HepG2 (cell line): Measurements from ENCODE around the gene PSMA4. TPM values are rescaled to one million over a fixed set of nuclear protein-coding genes. Genes with fewer than 3 reads are reported as not detected.

Experiments used
- ATAC-seq: fragments of 200-7000 bp; cut with Tn5 transposase; 3 replicates; pipeline ENCODE4 v1.9.1; 2020; ENCODE audit warnings: mild to moderate bottlenecking, moderate library complexity
- BruUV-seq: library from RNA; stranded (reverse); fragments of 400-500 nt; replicated peaks from 2 replicates; lab custom pipeline; 2021; lab: Mats Ljungman, UMichigan
- CTCF ChIA-PET: fragments of 300-600 bp; formaldehyde crosslinking; extraction: SDS; loops from one replicate; lab custom pipeline; 2021; ENCODE audit warnings: low total read pairs, inconsistent platforms, low intra/inter-chr PET ratio; lab: Yijun Ruan, JAX
- POLR2A ChIA-PET: fragments of 350-600 bp; sonication (Branson Sonifier 250); formaldehyde crosslinking; loops from one replicate; lab custom pipeline; 2020; ENCODE audit warnings: antibody characterized with exemption, inconsistent platforms; lab: Yijun Ruan, JAX
- DNase-seq: peaks from one replicate; pipeline ENCODE4 v3.0.0-alpha.2; 2015; ENCODE audit warnings: low spot score
- FAIRE-seq: peaks from 3 replicates; lab custom pipeline; 2011; peaks lifted over from hg19 to GRCh38; lab: Jason Lieb, UNC
- H2AFZ ChIP-seq: one replicate; pipeline ENCODE4 v1.6.1; 2011; ENCODE audit warnings: low read length, inconsistent platforms
- H3K27ac ChIP-seq: fragments of 300-600 bp; 3 replicates; pipeline ENCODE4 v1.8.0; 2011; ENCODE audit warnings: mixed run types, mild to moderate bottlenecking, mixed read lengths, low read length, inconsistent platforms; ENCODE audit not compliant: insufficient read depth; ENCODE audit errors: extremely low read length
- H3K27me3 ChIP-seq, 2 experiments: fragments of 200-600 bp in 1 of 2; 2 replicates in 1 of 2; 3 replicates in 1 of 2; pipeline versions ENCODE4 v1.6.0 to v1.8.0; 2011; ENCODE audit warnings: low read length in 2 of 2, mild to moderate bottlenecking in 2 of 2, moderate library complexity in 2 of 2, inconsistent platforms in 1 of 2; ENCODE audit not compliant: insufficient read depth in 2 of 2, control insufficient read depth in 1 of 2
- H3K36me3 ChIP-seq, 2 experiments: fragments of 200-600 bp in 1 of 2; replicated peaks in 1 of 2; 2 replicates in 1 of 2; 3 replicates in 1 of 2; pipeline versions ENCODE4 v1.5.1 to v1.8.0; 2011; ENCODE audit warnings: low read length in 2 of 2, inconsistent platforms in 1 of 2; ENCODE audit not compliant: insufficient read depth in 2 of 2, control insufficient read depth in 1 of 2
- H3K4me1 ChIP-seq: 2 replicates; pipeline ENCODE4 v1.5.1; 2012; ENCODE audit warnings: low read length, inconsistent platforms; ENCODE audit not compliant: insufficient read depth
- H3K4me2 ChIP-seq: 2 replicates; pipeline ENCODE4 v1.6.0; 2011; ENCODE audit warnings: low read depth, low read length, inconsistent platforms
- H3K4me3 ChIP-seq, 3 experiments: fragments of 200-600 bp in 1 of 3; sonication (generic), shearing (Covaris generic) in 1 of 3; replicated peaks in 1 of 3; 2 replicates each; pipeline ENCODE4 v1.5.1; 2011 to 2016; ENCODE audit warnings: low read length in 3 of 3, inconsistent platforms in 2 of 3, low read depth in 2 of 3, mild to moderate bottlenecking in 2 of 3, control low read depth in 1 of 3, mixed read lengths in 1 of 3; ENCODE audit not compliant: insufficient read depth in 1 of 3
- H3K79me2 ChIP-seq: one replicate; pipeline ENCODE4 v1.6.1; 2011; ENCODE audit warnings: low read length, inconsistent platforms; ENCODE audit not compliant: insufficient read depth
- H3K9ac ChIP-seq: 2 replicates; pipeline ENCODE4 v1.6.0; 2011; ENCODE audit warnings: mild to moderate bottlenecking, low read depth, low read length, inconsistent platforms; ENCODE audit not compliant: insufficient read depth
- H3K9me3 ChIP-seq: 2 replicates; pipeline ENCODE4 v1.5.1; 2012; ENCODE audit warnings: mild to moderate bottlenecking, low read length
- H4K20me1 ChIP-seq: 2 replicates; pipeline ENCODE4 v1.6.0; 2011; ENCODE audit warnings: inconsistent platforms, mild to moderate bottlenecking, low read length, moderate library complexity; ENCODE audit not compliant: insufficient read depth
- BRD4 ChIP-seq: sonication (generic); formaldehyde crosslinking; IDR thresholded peaks from 2 replicates; pipeline ENCODE4 v1.4.0; 2020; ENCODE audit warnings: missing genetic modification reagents
- CCAR2 ChIP-seq: fragments of 200-400 bp; formaldehyde crosslinking; optimal IDR thresholded peaks from 2 replicates; pipeline ENCODE3; 2018; ENCODE audit warnings: low read depth, mild to moderate bottlenecking, low read length, moderate library complexity
- CTCF ChIP-seq: sonication (generic); formaldehyde crosslinking; IDR thresholded peaks from 2 replicates; pipeline ENCODE4 v1.5.0; 2020; ENCODE audit warnings: mild to moderate bottlenecking, missing genetic modification reagents, moderate library complexity
- E2F1 ChIP-seq: sonication (generic); formaldehyde crosslinking; IDR thresholded peaks from 2 replicates; pipeline ENCODE4 v1.5.0; 2020; ENCODE audit warnings: missing genetic modification reagents
- FOXP1 ChIP-seq, 2 experiments: fragments of 450-650 bp in 1 of 2; IDR thresholded peaks; 2 replicates each; pipeline ENCODE4 v1.6.1; 2017 to 2018; ENCODE audit warnings: antibody characterized with exemption in 1 of 2
- JDP2 ChIP-seq: sonication (generic); formaldehyde crosslinking; IDR thresholded peaks from 2 replicates; pipeline ENCODE4 v1.8.1; 2022; ENCODE audit warnings: missing genetic modification reagents, borderline replicate concordance
- LBX2 ChIP-seq: sonication (generic); formaldehyde crosslinking; IDR thresholded peaks from 2 replicates; pipeline ENCODE4 v1.5.0; 2020; ENCODE audit warnings: missing genetic modification reagents, mild to moderate bottlenecking, borderline replicate concordance
- MTF1 ChIP-seq: sonication (generic); formaldehyde crosslinking; IDR thresholded peaks from 2 replicates; pipeline ENCODE4 v1.5.0; 2020; ENCODE audit warnings: missing genetic modification reagents
- NPAS2 ChIP-seq: sonication (generic); formaldehyde crosslinking; IDR thresholded peaks from 2 replicates; pipeline ENCODE4 v1.8.0; 2022; ENCODE audit warnings: mild to moderate bottlenecking, missing genetic modification reagents, borderline replicate concordance
- PHF20 ChIP-seq: sonication (generic); formaldehyde crosslinking; IDR thresholded peaks from 2 replicates; pipeline ENCODE4 v1.5.0; 2020; ENCODE audit warnings: mild to moderate bottlenecking, missing genetic modification reagents
- RBAK ChIP-seq: sonication (generic); formaldehyde crosslinking; IDR thresholded peaks from 2 replicates; pipeline ENCODE4 v1.5.1; 2020; ENCODE audit warnings: mild to moderate bottlenecking, missing genetic modification reagents
- SATB2 ChIP-seq: sonication (generic); formaldehyde crosslinking; IDR thresholded peaks from 2 replicates; pipeline ENCODE4 v1.5.0; 2020; ENCODE audit warnings: missing genetic modification reagents
- SP1 ChIP-seq, 2 experiments: fragments of 450-650 bp in 1 of 2; sonication (generic) in 1 of 2; formaldehyde crosslinking in 1 of 2; IDR thresholded peaks; 2 replicates each; pipeline versions ENCODE4 v1.4.0 to v1.6.1; 2016 to 2020; ENCODE audit warnings: missing genetic modification reagents in 1 of 2
- ZBTB46 ChIP-seq: sonication (generic); formaldehyde crosslinking; IDR thresholded peaks from 2 replicates; pipeline ENCODE4 v1.4.0; 2020; ENCODE audit warnings: mild to moderate bottlenecking, missing genetic modification reagents, borderline replicate concordance
- ZC3H4 ChIP-seq: sonication (generic); formaldehyde crosslinking; IDR thresholded peaks from 2 replicates; pipeline ENCODE4 v1.4.0; 2020; ENCODE audit warnings: missing genetic modification reagents, borderline replicate concordance
- ZFP41 ChIP-seq: sonication (generic); formaldehyde crosslinking; IDR thresholded peaks from 2 replicates; pipeline ENCODE4 v1.4.0; 2020; ENCODE audit warnings: mild to moderate bottlenecking, missing genetic modification reagents, borderline replicate concordance
- ZMYM3 ChIP-seq: sonication (generic); formaldehyde crosslinking; IDR thresholded peaks from 2 replicates; pipeline ENCODE4 v1.5.1; 2020; ENCODE audit warnings: mild to moderate bottlenecking, missing genetic modification reagents
- ZNF180 ChIP-seq: sonication (generic); formaldehyde crosslinking; IDR thresholded peaks from 2 replicates; pipeline ENCODE4 v1.4.0; 2020; ENCODE audit warnings: low read depth, missing genetic modification reagents, borderline replicate concordance
- ZNF558 ChIP-seq: sonication (generic); formaldehyde crosslinking; IDR thresholded peaks from 2 replicates; pipeline ENCODE4 v1.9.0; 2022; ENCODE audit warnings: mild to moderate bottlenecking, missing genetic modification reagents, borderline replicate concordance
- ZSCAN12 ChIP-seq: sonication (generic); formaldehyde crosslinking; IDR thresholded peaks from 2 replicates; pipeline ENCODE4 v1.9.0; 2021; ENCODE audit warnings: mild to moderate bottlenecking, missing genetic modification reagents
- WGBS: methylation state at CpG from one replicate; pipeline ENCODE4 v1.1.6; 2017; ENCODE audit warnings: low lambda C conversion rate; 5-methylcytosine and 5-hydroxymethylcytosine counted together
- in situ Hi-C: cut with HindIII; loops from 2 replicates; pipeline ENCODE4 v1.10.0; 2017; ENCODE audit warnings: low pct_unique_long_range_greater_than_20kb; ENCODE audit not compliant: extremely low pct_ligation_motif_present
- intact Hi-C: fragments of 100-400 bp; cut with micrococcal nuclease; formaldehyde crosslinking; loops from one replicate; pipeline ENCODE4 v1.10.0; 2022; ENCODE audit not compliant: unreplicated experiment
- polyA plus RNA-seq, 8 experiments: library from polyadenylated mRNA; depleted of rRNA in 3 of 8; stranded (reverse) in 7 of 8; unstranded in 1 of 8; fragments of >200 nt; fragmentation: Illumina TruSeq in 4 of 8; extraction: Trizol in 4 of 8; gene quantifications; 2 replicates each; pipeline versions ENCODE4 v1.2.1 to v1.2.3, GENCODE V29; 2011 to 2016; ENCODE audit warnings: low read depth in 4 of 8, missing spikeins in 1 of 8, mixed read lengths in 1 of 8; ENCODE audit not compliant: insufficient read depth in 1 of 8
- total RNA-seq, 5 experiments: library from RNA; depleted of rRNA; stranded (reverse); fragments of >200 nt; fragmentation: Illumina TruSeq; extraction: Trizol; gene quantifications; 2 replicates each; pipeline ENCODE4 v1.2.3, GENCODE V29; 2016; ENCODE audit warnings: low read depth in 1 of 5

PSMA4 gene
- total and polyA plus RNA-seq, 2 of the 13 experiments (the other 11 are each of a cell fraction or from before 2014, with no cell fraction given) = 202 to 404 TPM

- no peak for TF ChIP-seq E2F1
- no peak for TF ChIP-seq SATB2 (CRISPR knock-in tag)
- no peak for TF ChIP-seq ZSCAN12 (CRISPR knock-in tag)
- no peak for TF ChIP-seq CCAR2
These were observed 12.9 kb upstream of the PSMA4 start (continued) for GRCh38 chr15:78527325-78527724.

GRCh38 chr15:78533331-78533730 lies 6.9 kb upstream of the PSMA4 start:
- ATAC-seq = no peak
- DNase-seq = no peak
- H2AFZ ChIP-seq = no peak overlapping the region
- no peak overlapping the region for H3K9ac ChIP-seq
- H3K27ac ChIP-seq = no peak overlapping the region
- CTCF ChIA-PET = no interaction called here
- no peaks in the 10 kb centered on the region for H4K20me1 ChIP-seq
- POLR2A ChIA-PET = no interaction called here
- no peak for FAIRE-seq
- no peak overlapping the region for H3K4me3 ChIP-seq
- TF ChIP-seq LBX2 (no peak), BRD4 (CRISPR knock-in tag) (no peak), ZSCAN12 (CRISPR knock-in tag) (no peak), CTCF (CRISPR knock-in tag) (no peak), NPAS2 (no peak), PHF20 (no peak), RBAK (CRISPR knock-in tag) (no peak), ZC3H4 (CRISPR knock-in tag) (no peak), FOXP1 (IDR thresholded peaks at IDR 0.05) (no peak), FOXP1 (CRISPR knock-in tag; IDR thresholded peaks at IDR 0.05) (no peak), MTF1 (no peak), ZBTB46 (CRISPR knock-in tag) (no peak), ZNF558 (CRISPR knock-in tag) (no peak), JDP2 (CRISPR knock-in tag) (no peak), ZNF180 (CRISPR knock-in tag) (no peak), ZMYM3 (no peak), ZFP41 (CRISPR knock-in tag) (no peak), SP1 (IDR thresholded peaks at IDR 0.05) (no peak), SP1 (CRISPR knock-in tag; IDR thresholded peaks at IDR 0.05) (no peak)
- H3K27me3 ChIP-seq = no peaks in the 10 kb centered on the region
- intact Hi-C loops = no loop called here
- no peaks in the 10 kb centered on the region for H3K36me3 ChIP-seq
- WGBS = 36% methylated on average over 2 of the region's 2 CpGs
- no peaks in the 10 kb centered on the region for H3K9me3 ChIP-seq
- in situ Hi-C loops = no loop called here
- no TSS peak for BruUV-seq
- no peak overlapping the region for H3K4me2 ChIP-seq
- no peaks in the 10 kb centered on the region for H3K79me2 ChIP-seq
- no peaks in the 10 kb centered on the region for H3K4me1 ChIP-seq
